HG02981 (cell line): ENCODE data around the gene PTPN22.
"Not testable (repeated sequence)": the region's sequence is repeated elsewhere in the genome, so short reads cannot be mapped to it uniquely, and the experiment has no call there.

Experiments used
- ATAC-seq: cut with Tn5 transposase; IDR thresholded peaks from one replicate; pipeline ENCODE4 v1.9.1; 2021; ENCODE audit warnings: mild to moderate bottlenecking, moderate library complexity; ENCODE audit not compliant: unreplicated experiment

The PTPN22 gene

GRCh38 chr1:113852694-113853093 lies 18.8 kb downstream of the PTPN22 start:
- ATAC-seq = not testable (repeated sequence)

GRCh38 chr1:113850127-113850796 lies 21.2 kb downstream of the PTPN22 start:
- no peak for ATAC-seq

GRCh38 chr1:113849072-113849471 lies 22.4 kb downstream of the PTPN22 start:
- ATAC-seq = no peak

- no peak for ATAC-seq
Observed at GRCh38 chr1:113846391-113847035, 25.0 kb downstream of the PTPN22 start.

- ATAC-seq = no peak
Observed at GRCh38 chr1:113836534-113836933, 35.0 kb downstream of the PTPN22 start.

GRCh38 chr1:113835686-113836290 lies 35.7 kb downstream of the PTPN22 start:
- no peak for ATAC-seq

GRCh38 chr1:113834716-113835115 lies 36.8 kb downstream of the PTPN22 start:
- no peak for ATAC-seq

- no peak for ATAC-seq
Observed at GRCh38 chr1:113830039-113830438, 41.5 kb downstream of the PTPN22 start.

- ATAC-seq = no peak
Observed at GRCh38 chr1:113821916-113822315, 49.6 kb downstream of the PTPN22 start.

GRCh38 chr1:113818578-113818977 lies 52.9 kb downstream of the PTPN22 start:
- no peak for ATAC-seq

- no peak for ATAC-seq
Observed at GRCh38 chr1:113813218-113813617, 58.3 kb downstream of the PTPN22 start.

- no peak for ATAC-seq
Observed at GRCh38 chr1:113812661-113813135, 58.8 kb downstream of the PTPN22 start.

GRCh38 chr1:113811888-113812660 lies 59.4 kb downstream of the PTPN22 start, which contains the start of gene RSBN1:
TSS of gene RSBN1 (minus strand) at chr1:113812476. CDS start at chr1:113812412, 64 bp downstream.
- peak; percentile 91 for ATAC-seq

GRCh38 chr1:113811156-113811887 lies 60.2 kb downstream of the PTPN22 start:
- peak; percentile 23 for ATAC-seq

- ATAC-seq = no peak
Observed at GRCh38 chr1:113809670-113810602, 61.6 kb downstream of the PTPN22 start.

- no peak for ATAC-seq
Observed at GRCh38 chr1:113808450-113809195, 62.9 kb downstream of the PTPN22 start.

- ATAC-seq = no peak
Observed at GRCh38 chr1:113805639-113806038, 65.9 kb downstream of the PTPN22 start.

GRCh38 chr1:113805256-113805531 lies 66.3 kb downstream of the PTPN22 start:
- no peak for ATAC-seq
